Measurements from ENCODE around the gene TEKT5. TPM values are rescaled to one million over a fixed set of nuclear protein-coding genes. Genes with fewer than 3 reads are reported as not detected.

Gene TEKT5
- total and polyA plus RNA-seq, 9 of the 15 experiments (the other 6 are each of a cell fraction or from before 2014, with no cell fraction given), result 0.10 to 0.19 TPM; not detected in 7

- no peak for TF ChIP-seq THRB (CRISPR knock-in tag; conservative IDR thresholded peaks at IDR 0.05)
- no peak for TF ChIP-seq CHD1 (IDR thresholded peaks at IDR 0.05; ENCODE audit: low read length)
- TF ChIP-seq CREB3L1 (IDR thresholded peaks at IDR 0.05; ENCODE audit: borderline replicate concordance, low read depth), result no peak
- TF ChIP-seq MCM2 (IDR thresholded peaks at IDR 0.05; ENCODE audit: low read depth), result no peak
- TF ChIP-seq, protein P1, sequence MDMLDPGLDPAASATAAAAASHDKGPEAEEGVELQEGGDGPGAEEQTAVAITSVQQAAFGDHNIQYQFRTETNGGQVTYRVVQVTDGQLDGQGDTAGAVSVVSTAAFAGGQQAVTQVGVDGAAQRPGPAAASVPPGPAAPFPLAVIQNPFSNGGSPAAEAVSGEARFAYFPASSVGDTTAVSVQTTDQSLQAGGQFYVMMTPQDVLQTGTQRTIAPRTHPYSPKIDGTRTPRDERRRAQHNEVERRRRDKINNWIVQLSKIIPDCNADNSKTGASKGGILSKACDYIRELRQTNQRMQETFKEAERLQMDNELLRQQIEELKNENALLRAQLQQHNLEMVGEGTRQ (CRISPR knock-in tag; IDR thresholded peaks at IDR 0.05), result 0 out of 2 replicates have a peak, but pooled peaks have one; percentile 11
- TF ChIP-seq NFE2L1 (tag; IDR thresholded peaks at IDR 0.05; ENCODE audit: borderline replicate concordance, low read depth), result no peak
- TF ChIP-seq ETV1 (tag; conservative IDR thresholded peaks at IDR 0.05; ENCODE audit: low read depth), result no peak
- peak; percentile 27; the same call in 1 of the 2 replicates for TF ChIP-seq KLF16 (IDR thresholded peaks at IDR 0.05)
- TF ChIP-seq TBP (optimal IDR thresholded peaks at IDR 0.05; ENCODE audit: low read depth, low read length), result no peak
- TF ChIP-seq SMARCA4 (IDR thresholded peaks at IDR 0.05), result peak; percentile 69
- TF ChIP-seq SMAD1 (IDR thresholded peaks at IDR 0.05; ENCODE audit: low read depth, low read length, partially characterized antibody), result no peak
- TF ChIP-seq, protein P2, sequence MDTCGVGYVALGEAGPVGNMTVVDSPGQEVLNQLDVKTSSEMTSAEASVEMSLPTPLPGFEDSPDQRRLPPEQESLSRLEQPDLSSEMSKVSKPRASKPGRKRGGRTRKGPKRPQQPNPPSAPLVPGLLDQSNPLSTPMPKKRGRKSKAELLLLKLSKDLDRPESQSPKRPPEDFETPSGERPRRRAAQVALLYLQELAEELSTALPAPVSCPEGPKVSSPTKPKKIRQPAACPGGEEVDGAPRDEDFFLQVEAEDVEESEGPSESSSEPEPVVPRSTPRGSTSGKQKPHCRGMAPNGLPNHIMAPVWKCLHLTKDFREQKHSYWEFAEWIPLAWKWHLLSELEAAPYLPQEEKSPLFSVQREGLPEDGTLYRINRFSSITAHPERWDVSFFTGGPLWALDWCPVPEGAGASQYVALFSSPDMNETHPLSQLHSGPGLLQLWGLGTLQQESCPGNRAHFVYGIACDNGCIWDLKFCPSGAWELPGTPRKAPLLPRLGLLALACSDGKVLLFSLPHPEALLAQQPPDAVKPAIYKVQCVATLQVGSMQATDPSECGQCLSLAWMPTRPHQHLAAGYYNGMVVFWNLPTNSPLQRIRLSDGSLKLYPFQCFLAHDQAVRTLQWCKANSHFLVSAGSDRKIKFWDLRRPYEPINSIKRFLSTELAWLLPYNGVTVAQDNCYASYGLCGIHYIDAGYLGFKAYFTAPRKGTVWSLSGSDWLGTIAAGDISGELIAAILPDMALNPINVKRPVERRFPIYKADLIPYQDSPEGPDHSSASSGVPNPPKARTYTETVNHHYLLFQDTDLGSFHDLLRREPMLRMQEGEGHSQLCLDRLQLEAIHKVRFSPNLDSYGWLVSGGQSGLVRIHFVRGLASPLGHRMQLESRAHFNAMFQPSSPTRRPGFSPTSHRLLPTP (IDR thresholded peaks at IDR 0.05; ENCODE audit: borderline replicate concordance, extremely low read depth, insufficient read length), result no peak
- no peak for TF ChIP-seq SETDB1 (IDR thresholded peaks at IDR 0.05; ENCODE audit: low read length)
- no peak for TF ChIP-seq SRF (CRISPR knock-in tag; IDR thresholded peaks at IDR 0.05)
- TF ChIP-seq TAF9B (IDR thresholded peaks at IDR 0.05; ENCODE audit: partially characterized antibody), result no peak
- no peak for TF ChIP-seq KAT8 (IDR thresholded peaks at IDR 0.05; ENCODE audit: low read depth)
- TF ChIP-seq SMARCE1 (IDR thresholded peaks at IDR 0.05), result peak; percentile 66
- TF ChIP-seq NEUROD1 (IDR thresholded peaks at IDR 0.05; ENCODE audit: borderline replicate concordance, low read depth, low read length, partially characterized antibody), result no peak
- peak; percentile 89 for TF ChIP-seq CBFA2T3 (IDR thresholded peaks at IDR 0.05)
- TF ChIP-seq RFX5 (IDR thresholded peaks at IDR 0.05; ENCODE audit: low read depth, low read length), result no peak
- TF ChIP-seq TBL1XR1 (IDR thresholded peaks at IDR 0.05; ENCODE audit: low read length in 2 of 2), result no peak
- peak; percentile 57 for TF ChIP-seq TCF3 (CRISPR knock-in tag; IDR thresholded peaks at IDR 0.05)
These were observed 72.5 kb downstream of the TEKT5 start (continued) for GRCh38 chr16:10622036-10622921.
